ENCODE measurements around the gene DDX51.

DNA sequence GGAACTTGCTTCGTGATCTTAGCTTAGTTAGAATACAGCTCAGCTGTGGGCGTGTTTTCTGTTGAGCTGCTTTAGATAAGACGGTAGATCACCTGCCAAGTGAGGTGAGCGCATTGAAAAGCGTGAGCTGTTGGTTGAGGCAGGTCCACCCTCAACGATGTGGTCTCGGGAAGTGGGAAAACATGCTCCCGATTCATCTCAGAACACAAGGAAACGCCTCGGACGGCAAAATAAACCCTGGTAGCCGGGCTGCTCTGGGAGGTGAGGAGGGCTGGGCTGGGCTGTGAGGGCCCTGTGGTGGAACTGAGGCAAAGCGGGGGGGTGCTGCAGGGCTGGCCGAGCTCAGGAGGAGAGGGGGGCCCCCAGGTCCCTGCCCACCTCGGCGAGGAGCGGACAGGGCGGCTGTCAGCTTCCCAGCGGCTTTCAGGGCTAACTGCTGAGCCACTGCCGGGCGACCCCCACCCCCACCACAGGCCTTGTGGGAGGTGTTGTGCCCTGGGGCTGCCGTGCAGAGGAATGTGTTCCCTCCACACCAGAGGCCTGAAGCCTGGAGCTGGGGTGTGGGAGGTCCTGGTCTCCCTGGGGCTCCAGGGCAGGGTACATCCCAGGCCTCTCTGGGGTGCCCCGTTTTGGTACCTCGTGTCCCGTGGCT is 30.8 kb upstream of the DDX51 start:
- TF ChIP-seq, protein P1, sequence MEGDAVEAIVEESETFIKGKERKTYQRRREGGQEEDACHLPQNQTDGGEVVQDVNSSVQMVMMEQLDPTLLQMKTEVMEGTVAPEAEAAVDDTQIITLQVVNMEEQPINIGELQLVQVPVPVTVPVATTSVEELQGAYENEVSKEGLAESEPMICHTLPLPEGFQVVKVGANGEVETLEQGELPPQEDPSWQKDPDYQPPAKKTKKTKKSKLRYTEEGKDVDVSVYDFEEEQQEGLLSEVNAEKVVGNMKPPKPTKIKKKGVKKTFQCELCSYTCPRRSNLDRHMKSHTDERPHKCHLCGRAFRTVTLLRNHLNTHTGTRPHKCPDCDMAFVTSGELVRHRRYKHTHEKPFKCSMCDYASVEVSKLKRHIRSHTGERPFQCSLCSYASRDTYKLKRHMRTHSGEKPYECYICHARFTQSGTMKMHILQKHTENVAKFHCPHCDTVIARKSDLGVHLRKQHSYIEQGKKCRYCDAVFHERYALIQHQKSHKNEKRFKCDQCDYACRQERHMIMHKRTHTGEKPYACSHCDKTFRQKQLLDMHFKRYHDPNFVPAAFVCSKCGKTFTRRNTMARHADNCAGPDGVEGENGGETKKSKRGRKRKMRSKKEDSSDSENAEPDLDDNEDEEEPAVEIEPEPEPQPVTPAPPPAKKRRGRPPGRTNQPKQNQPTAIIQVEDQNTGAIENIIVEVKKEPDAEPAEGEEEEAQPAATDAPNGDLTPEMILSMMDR (IDR thresholded peaks at IDR 0.05), result no peak
- TF ChIP-seq, protein P2, sequence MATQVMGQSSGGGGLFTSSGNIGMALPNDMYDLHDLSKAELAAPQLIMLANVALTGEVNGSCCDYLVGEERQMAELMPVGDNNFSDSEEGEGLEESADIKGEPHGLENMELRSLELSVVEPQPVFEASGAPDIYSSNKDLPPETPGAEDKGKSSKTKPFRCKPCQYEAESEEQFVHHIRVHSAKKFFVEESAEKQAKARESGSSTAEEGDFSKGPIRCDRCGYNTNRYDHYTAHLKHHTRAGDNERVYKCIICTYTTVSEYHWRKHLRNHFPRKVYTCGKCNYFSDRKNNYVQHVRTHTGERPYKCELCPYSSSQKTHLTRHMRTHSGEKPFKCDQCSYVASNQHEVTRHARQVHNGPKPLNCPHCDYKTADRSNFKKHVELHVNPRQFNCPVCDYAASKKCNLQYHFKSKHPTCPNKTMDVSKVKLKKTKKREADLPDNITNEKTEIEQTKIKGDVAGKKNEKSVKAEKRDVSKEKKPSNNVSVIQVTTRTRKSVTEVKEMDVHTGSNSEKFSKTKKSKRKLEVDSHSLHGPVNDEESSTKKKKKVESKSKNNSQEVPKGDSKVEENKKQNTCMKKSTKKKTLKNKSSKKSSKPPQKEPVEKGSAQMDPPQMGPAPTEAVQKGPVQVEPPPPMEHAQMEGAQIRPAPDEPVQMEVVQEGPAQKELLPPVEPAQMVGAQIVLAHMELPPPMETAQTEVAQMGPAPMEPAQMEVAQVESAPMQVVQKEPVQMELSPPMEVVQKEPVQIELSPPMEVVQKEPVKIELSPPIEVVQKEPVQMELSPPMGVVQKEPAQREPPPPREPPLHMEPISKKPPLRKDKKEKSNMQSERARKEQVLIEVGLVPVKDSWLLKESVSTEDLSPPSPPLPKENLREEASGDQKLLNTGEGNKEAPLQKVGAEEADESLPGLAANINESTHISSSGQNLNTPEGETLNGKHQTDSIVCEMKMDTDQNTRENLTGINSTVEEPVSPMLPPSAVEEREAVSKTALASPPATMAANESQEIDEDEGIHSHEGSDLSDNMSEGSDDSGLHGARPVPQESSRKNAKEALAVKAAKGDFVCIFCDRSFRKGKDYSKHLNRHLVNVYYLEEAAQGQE (IDR thresholded peaks at IDR 0.05), result no peak
- TF ChIP-seq RCOR1 (IDR thresholded peaks at IDR 0.05; ENCODE audit: low read depth, low read length) (no peak), HDAC2 (IDR thresholded peaks at IDR 0.05) (no peak), EHMT2 (IDR thresholded peaks at IDR 0.05; ENCODE audit: low read depth) (no peak), CHD2 (IDR thresholded peaks at IDR 0.05; ENCODE audit: low read length, partially characterized antibody) (no peak)
- TF ChIP-seq, protein P3, sequence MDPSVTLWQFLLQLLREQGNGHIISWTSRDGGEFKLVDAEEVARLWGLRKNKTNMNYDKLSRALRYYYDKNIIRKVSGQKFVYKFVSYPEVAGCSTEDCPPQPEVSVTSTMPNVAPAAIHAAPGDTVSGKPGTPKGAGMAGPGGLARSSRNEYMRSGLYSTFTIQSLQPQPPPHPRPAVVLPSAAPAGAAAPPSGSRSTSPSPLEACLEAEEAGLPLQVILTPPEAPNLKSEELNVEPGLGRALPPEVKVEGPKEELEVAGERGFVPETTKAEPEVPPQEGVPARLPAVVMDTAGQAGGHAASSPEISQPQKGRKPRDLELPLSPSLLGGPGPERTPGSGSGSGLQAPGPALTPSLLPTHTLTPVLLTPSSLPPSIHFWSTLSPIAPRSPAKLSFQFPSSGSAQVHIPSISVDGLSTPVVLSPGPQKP (IDR thresholded peaks at IDR 0.05; ENCODE audit: low read depth, low read length), result no peak

Data from A549 (cell line).